GM23248 (cell line): Measurements from ENCODE around the gene PERP. TPM values are rescaled to one million over a fixed set of nuclear protein-coding genes. Genes with fewer than 3 reads are reported as not detected.

Experiments
- DNase-seq: peaks from one replicate; pipeline ENCODE4 v3.0.0-alpha.2; 2015
- H2AFZ ChIP-seq: fragments of 200-600 bp; sonication (generic); 2 replicates; pipeline ENCODE4 v1.6.1; 2016; ENCODE audit warnings: antibody characterized with exemption
- H3F3A ChIP-seq: fragments of 200-600 bp; sonication (generic); 2 replicates; pipeline ENCODE4 v1.6.1; 2016; ENCODE audit warnings: mild to moderate bottlenecking, antibody characterized with exemption, mixed run types; ENCODE audit not compliant: insufficient read depth
- H3K27ac ChIP-seq: fragments of 200-600 bp; sonication (generic); 2 replicates; pipeline ENCODE4 v1.5.1; 2016; ENCODE audit warnings: mild to moderate bottlenecking
- H3K27me3 ChIP-seq: fragments of 200-600 bp; sonication (generic); replicated peaks from 2 replicates; pipeline ENCODE4 v1.6.1; 2016; ENCODE audit warnings: mild to moderate bottlenecking; ENCODE audit not compliant: insufficient read depth
- H3K36me3 ChIP-seq: fragments of 200-600 bp; sonication (generic); 2 replicates; pipeline ENCODE4 v1.6.1; 2016; ENCODE audit warnings: low read depth, mild to moderate bottlenecking
- H3K4me1 ChIP-seq: fragments of 200-600 bp; sonication (generic); 2 replicates; pipeline ENCODE4 v1.6.1; 2016; ENCODE audit warnings: mild to moderate bottlenecking; ENCODE audit not compliant: insufficient read depth
- H3K4me2 ChIP-seq: fragments of 200-600 bp; sonication (generic); one replicate; pipeline ENCODE4 v1.6.1; 2016; ENCODE audit warnings: mild to moderate bottlenecking; ENCODE audit not compliant: unreplicated experiment
- H3K4me3 ChIP-seq: fragments of 200-600 bp; sonication (generic); 2 replicates; pipeline ENCODE4 v1.5.1; 2016; ENCODE audit warnings: mild to moderate bottlenecking
- H3K79me2 ChIP-seq: fragments of 200-600 bp; sonication (generic); 2 replicates; pipeline ENCODE4 v1.6.1; 2016; ENCODE audit warnings: mild to moderate bottlenecking; ENCODE audit not compliant: insufficient read depth
- H3K9ac ChIP-seq: fragments of 200-600 bp; sonication (generic); 2 replicates; pipeline ENCODE4 v1.6.1; 2016; ENCODE audit warnings: mild to moderate bottlenecking
- H3K9me2 ChIP-seq: fragments of 200-600 bp; sonication (generic); 2 replicates; pipeline ENCODE4 v1.6.1; 2016; ENCODE audit warnings: mixed run types, mild to moderate bottlenecking, moderate library complexity; ENCODE audit not compliant: insufficient read depth
- H3K9me3 ChIP-seq: fragments of 200-600 bp; sonication (generic); one replicate; pipeline ENCODE4 v1.6.1; 2017; ENCODE audit warnings: low read depth
- H4K20me1 ChIP-seq: fragments of 200-600 bp; sonication (generic); 2 replicates; pipeline ENCODE4 v1.6.0; 2016; ENCODE audit not compliant: insufficient read depth
- EZH2 ChIP-seq: fragments of 200-600 bp; sonication (generic); IDR thresholded peaks from 2 replicates; pipeline ENCODE4 v1.6.1; 2018; ENCODE audit warnings: antibody characterized with exemption, mild to moderate bottlenecking; ENCODE audit not compliant: insufficient read depth, poor library complexity, severe bottlenecking
- EZH2phosphoT487 ChIP-seq: fragments of 200-600 bp; sonication (generic); IDR thresholded peaks from 2 replicates; pipeline ENCODE4 v1.6.1; 2018; ENCODE audit warnings: antibody characterized with exemption, moderate library complexity, mild to moderate bottlenecking, low read depth; ENCODE audit not compliant: insufficient read depth
- WGBS, 2 experiments: methylation state at CpG; one replicate each; pipeline ENCODE4 v1.1.6; 2015 to 2017; ENCODE audit warnings: low lambda C conversion rate in 2 of 2, low coverage in 1 of 2; ENCODE audit errors: missing lambda C conversion rate in 2 of 2; 5-methylcytosine and 5-hydroxymethylcytosine counted together
- in situ Hi-C: fragments of 300-500 bp; cut with MboI; formaldehyde crosslinking; loops from 2 replicates; pipeline ENCODE4 v1.15.0; 2020
- polyA plus RNA-seq: library from polyadenylated mRNA; unstranded; fragments of >200 nt; fragmentation: Nextera tagmentation; extraction: Ambion mirVana; gene quantifications from 2 replicates; pipeline ENCODE4 v1.2.1, GENCODE V29; 2016
- total RNA-seq: library from RNA; depleted of rRNA; stranded (reverse); fragments of >200 nt; shearing (Covaris generic); gene quantifications from 2 replicates; pipeline ENCODE4 v1.2.3, GENCODE V29; 2014; rRNA removed

The PERP gene
- total and polyA plus RNA-seq, 2 experiments from 2014 or later, result 28.5 to 45.7 TPM

DNA sequence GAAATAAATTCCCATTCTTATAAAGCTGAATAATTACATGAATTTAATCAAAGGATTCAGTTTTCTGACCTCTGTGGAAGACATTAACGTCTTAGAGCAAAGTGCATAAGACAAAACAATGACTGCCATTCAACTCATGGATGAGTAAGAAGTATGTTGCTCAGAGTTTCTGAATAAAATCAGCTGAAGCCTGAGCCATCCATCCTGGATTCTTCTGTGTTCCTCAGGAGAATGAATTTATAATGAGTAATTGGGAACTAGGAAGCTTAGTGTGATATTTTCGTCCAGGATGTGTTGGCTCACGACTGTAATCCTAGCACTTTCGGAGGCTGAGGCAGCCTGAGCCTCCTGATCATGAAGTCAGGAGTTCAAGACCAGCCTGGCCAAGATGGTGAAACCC, 62.8 kb downstream of the PERP start:
- Histone ChIP-seq H3F3A (no peaks in the 10 kb centered on the region), H3K4me3 (no peak overlapping the region), H3K4me2 (no peak overlapping the region), H3K9ac (no peak overlapping the region), H3K36me3 (no peaks in the 10 kb centered on the region), H3K27ac (no peak overlapping the region), H2AFZ (no peak overlapping the region), H3K9me2 (no peaks in the 10 kb centered on the region), H4K20me1 (no peaks in the 10 kb centered on the region), H3K27me3 (no peaks in the 10 kb centered on the region), H3K79me2 (no peaks in the 10 kb centered on the region), H3K4me1 (no peaks in the 10 kb centered on the region), H3K9me3 (no peaks in the 10 kb centered on the region)
- in situ Hi-C loops, result no loop called here
- TF ChIP-seq EZH2, result no peak
- TF ChIP-seq EZH2phosphoT487, result no peak
- WGBS, 2 experiments, result 39 to 46% methylated on average over 4 of the region's 4 CpGs
- no peak for DNase-seq

Other genes with a start within 250 kb of the PERP start
- gene TNFAIP3, start 240.2 kb downstream of the PERP start, total RNA-seq, result 2.1 and 2.7 TPM in 2 replicates
- 6.3 and 7.4 TPM in 2 replicates for gene TNFAIP3, start 240.2 kb downstream of the PERP start, polyA plus RNA-seq
- gene ARFGEF3, start 54.5 kb upstream of the PERP start, total RNA-seq, result 0.11 and 0.13 TPM in 2 replicates
- gene ARFGEF3, start 54.5 kb upstream of the PERP start, polyA plus RNA-seq, result 0.06 TPM in 2 replicates
- gene PBOV1, start 111.1 kb upstream of the PERP start, total RNA-seq, result not detected in 2 replicates
- gene PBOV1, start 111.1 kb upstream of the PERP start, polyA plus RNA-seq, result not detected in 2 replicates